AG08395 (cell line): ENCODE results near the gene GRM4.

Experiments used
- DNase-seq: peaks from one replicate; pipeline ENCODE4 v3.0.0; 2012; ENCODE audit warnings: mixed read lengths, low spot score

The GRM4 gene

GRCh38 chr6:34106900-34107299, 39.0 kb downstream of the GRM4 start:
- DNase-seq, result no peak

DNA sequence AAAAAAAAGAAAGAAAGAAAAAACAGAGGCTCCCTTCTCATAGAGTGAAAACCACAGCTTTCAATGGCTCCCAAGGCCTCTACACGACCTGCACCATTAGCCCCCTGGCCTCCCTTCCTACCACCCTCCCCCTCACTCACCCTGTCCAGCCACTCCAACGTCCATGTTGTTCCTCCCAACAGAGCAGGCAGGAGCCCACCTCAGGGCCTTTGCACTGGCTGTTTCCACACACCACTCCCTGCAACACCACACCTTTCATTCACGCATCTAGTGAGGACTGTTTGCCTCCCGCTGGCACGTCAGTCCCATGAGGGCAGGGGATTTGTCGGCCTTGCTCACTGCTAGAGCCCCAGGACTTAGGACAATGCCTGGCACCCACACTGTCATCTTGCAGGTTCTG, 39.5 kb downstream of the GRM4 start:
- DNase-seq, result no peak

DNA sequence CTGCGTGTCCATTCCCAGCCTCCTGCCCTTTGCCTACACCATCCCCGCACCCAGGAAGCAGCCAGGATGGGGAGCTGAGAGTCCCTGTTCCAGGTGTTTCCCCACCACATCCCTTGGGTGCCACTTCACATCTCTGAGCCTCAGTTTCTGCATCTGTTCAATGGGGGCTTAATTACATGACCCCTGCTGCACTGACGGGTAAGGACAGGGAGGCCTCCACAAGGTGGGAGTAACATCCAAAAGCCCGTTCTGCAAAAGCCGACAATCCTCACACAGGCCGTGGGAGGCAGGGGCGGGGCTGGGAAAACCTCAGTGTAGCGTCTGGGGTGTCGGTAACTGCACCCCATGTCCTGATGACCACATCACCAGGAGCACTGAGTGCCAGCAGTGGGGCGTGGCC, 41.3 kb downstream of the GRM4 start:
- DNase-seq, result no peak

- no peak for DNase-seq
Measured at GRCh38 chr6:34104186-34104585, 41.7 kb downstream of the GRM4 start.

DNA sequence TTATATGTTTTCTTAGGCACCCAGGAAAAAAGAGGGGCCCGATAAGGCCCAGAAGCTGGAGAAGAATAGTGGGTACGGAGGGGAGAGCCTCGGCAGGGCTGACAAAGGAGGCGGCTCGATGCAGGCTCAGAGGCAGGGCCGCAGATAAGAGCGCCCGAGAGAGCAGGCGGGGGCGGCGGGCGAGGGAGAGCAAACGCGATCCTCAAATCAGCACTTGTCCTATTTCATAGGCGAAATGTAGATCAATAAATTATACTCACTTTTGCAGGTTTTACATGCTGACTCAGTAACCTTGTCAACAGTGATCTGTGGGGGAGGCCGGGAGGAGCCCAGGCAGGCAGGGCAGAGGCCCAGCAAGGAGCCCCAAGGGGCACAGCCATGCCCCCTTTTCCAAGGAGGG, 42.6 kb downstream of the GRM4 start:
- no peak for DNase-seq

DNA sequence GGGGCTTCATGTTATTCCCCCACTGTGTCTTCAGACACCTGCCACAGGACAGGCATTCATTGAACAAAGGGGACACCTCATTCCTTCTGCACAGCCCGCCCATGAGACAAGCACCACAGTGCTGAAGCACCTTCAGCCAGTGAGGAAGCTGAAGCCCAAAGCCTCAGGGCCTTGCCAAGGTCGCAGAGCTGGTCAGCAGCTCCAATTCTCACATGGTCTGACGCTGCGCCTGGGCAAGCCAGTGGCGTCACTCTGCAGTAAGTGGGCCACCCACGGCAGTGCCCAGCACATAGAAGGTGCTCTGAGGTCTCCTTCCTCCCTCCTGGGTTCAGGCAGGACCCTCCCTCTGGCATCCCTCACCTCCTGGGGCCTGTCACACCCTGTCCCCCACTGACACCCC, 43.2 kb downstream of the GRM4 start:
- no peak for DNase-seq

DNA sequence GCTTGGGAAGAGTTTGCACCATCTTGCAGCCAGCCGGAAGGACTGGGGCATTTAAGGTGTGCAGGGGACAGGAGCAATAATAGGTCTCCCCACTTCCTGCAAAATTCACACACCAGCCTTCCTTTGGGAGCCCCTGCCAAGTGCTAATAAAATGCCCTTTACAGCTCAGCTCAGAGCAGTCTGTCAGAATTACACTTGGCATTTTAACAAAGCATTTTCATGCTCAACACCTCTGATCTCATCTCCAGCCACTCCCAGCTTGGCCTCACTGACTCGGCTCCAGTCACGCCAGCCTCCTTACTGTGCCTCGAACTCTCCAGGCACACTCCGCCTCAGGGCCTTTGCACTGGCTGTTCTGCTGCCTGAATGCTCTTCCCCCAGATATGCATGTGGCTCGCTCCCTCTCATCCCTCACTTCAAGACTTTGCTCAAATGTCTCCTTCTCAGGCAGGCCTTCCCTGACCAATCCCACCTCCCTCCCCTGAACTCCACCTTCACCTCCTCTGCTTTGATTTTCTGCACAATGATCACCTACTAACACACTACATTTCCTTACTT, 43.7 kb downstream of the GRM4 start:
- DNase-seq, result no peak

DNA sequence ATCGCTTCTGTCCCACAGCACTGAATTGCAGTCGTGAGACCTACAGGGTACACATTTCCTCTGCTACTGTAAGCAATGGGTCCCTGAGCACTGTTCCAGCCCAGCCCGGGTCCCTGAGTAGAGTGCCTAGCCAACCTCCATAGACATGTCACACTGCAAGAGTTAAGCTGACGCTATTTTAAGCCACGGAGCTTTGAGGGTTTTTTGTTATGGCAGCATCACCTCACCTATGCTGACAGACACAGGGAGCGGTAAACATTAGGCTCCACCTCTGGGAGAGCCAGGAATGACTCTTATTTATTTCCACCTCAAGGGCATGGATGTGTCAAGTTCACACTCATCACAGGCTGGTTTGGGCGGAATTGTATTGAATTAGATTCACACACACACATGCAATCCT, 45.1 kb downstream of the GRM4 start:
- no peak for DNase-seq

GRCh38 chr6:34099878-34100277, 46.0 kb downstream of the GRM4 start:
- no peak for DNase-seq

DNA sequence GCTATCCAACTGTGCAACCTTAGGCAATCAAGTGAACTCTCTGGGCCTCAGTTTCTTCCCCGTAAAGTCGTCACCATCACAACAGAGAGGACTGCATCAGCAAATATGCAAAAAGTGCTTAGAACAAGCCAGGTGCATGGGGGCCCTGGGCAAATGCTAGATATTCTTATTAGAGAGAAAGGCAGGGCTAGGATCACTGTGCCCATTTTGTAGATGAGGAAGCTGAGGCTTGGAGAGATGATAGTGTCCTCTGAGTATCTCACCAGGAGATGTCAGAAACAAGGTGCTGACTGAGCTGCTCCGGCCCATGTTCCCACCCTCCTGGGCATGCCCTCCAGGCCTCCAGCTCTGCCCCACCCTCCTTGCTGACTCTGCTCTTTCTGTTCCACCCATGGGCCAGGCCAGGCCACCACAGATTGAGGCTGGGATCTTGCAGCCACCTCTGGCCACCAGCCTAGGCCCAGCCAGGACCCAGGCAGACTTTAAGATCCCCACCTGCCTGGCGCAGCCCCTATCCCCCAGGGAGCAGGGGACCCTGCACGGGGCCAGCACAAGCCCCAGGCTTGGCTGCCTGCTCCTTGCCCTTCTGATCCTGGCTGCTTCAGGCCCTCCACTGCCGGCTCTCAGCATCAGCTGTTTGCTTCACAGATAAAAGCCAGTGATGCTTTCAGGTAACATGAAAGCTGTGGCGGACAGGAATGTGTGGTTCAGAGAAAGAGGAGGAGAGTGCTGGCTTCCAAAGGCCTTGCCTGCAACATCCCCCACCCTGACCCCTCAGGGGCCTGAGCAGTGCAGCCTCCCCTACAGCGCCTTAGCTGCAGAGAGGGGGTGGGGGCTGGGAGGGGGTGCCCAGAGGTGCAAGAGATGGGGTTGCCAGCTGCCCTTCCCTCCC, 47.6 kb downstream of the GRM4 start:
- DNase-seq, result no peak

DNA sequence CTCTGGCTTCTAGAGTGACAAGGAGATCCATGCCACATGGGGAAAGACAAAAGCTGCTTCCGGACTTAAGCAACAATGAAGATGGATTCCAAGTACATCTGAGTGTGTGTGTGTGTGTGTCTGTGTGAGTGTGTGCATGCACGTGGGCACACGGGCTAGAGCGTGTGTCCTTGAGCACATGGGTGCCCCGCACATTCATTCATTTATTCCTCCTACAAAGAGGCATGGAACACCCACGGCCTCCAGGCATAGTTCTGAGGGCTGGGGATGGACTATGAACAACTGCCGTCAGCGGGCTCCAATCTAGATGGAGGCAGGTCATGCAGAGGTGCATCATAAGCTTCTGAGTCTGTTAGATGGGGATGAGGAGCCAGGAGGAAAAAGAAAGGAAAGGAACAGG, 49.1 kb downstream of the GRM4 start:
- DNase-seq, result no peak

DNA sequence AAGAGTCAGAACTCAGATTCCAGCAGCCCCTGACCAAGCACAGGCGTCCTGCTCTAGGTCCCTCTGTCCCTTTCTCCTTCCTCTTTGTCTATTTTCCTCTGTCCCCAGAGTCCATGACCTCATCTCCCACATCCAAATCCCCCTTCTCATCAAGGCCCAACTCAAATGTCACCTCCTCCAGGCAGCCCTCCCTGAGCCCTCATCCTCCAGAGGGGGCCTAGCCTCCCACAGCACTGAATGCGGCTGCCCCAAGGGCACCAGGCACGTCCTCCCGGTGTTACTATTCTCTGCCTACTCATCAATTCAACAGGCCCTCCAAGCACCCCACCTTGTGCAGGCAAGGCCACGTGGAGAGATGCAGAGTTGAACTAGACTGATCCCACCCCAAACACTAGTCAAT, 49.7 kb downstream of the GRM4 start:
- no peak for DNase-seq

DNA sequence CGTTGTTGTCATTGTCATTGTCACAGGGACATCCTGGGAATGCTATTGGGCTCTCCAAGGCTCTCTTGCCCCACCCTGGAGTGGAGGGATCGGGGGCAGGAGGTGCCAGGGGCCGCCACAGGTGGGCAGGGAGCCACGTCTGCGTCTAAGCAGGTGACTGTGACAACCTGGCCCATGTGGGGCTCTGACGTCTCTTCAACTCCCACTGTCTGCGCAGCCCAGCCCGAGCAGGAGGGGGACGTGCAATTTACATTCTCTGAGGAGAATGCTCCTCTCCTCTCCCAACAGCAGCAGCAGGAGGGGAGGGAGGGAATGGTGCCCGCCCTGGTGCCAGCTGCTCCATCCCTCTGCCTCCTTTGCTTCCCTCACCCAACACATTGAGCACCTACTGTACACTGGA, 50.1 kb downstream of the GRM4 start:
- no peak for DNase-seq

DNA sequence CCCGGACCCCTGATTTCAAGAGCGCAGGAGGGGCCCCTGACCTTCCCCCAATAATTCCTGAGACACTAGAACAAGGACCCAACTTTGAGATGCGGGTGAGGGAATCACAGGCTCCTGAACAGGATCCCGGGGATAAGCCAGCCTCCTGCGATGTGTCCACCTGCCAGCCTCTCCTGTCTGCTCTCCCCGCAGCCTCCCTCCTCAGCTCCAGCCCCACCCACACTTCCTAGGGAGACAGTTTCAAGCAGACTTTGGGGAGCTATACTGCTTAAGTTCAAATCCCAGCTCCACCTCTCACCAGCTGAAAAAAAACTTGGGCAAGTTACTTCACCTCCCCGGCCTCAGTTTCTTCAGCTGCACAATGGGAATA, 50.8 kb downstream of the GRM4 start:
- DNase-seq, result no peak

DNA sequence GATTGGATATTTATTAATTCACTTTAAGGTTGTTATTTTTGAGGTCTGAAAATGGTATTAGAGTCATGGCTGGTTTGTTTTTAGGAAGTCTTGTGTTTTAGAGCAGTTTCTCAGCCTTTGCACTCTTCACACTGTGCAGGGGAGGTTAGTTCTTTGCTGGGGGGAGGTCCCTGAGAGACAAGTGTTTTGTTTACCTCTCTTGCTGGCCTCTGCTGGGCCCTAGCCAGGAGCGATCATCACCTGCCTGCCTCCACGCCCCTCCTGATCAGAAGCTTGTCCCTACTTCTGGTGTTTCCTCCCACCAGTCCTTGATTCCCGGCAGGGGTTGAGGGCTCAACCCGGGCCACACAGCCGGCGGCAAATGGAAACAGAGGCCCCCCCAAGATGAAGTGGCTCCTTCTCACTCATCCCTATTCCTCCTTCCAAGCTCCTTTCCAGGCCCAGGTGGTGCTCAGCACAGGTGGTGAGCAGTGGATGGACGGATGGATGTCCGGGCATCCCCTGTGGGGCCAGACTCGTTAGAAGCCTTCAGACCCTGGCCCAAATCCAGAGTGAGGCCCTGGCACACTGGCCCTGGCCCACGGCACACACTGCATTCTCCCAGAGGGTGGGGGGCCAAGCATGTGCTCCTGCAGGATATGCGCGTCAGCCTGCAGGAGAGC, 51.3 kb downstream of the GRM4 start:
- no peak for DNase-seq

DNA sequence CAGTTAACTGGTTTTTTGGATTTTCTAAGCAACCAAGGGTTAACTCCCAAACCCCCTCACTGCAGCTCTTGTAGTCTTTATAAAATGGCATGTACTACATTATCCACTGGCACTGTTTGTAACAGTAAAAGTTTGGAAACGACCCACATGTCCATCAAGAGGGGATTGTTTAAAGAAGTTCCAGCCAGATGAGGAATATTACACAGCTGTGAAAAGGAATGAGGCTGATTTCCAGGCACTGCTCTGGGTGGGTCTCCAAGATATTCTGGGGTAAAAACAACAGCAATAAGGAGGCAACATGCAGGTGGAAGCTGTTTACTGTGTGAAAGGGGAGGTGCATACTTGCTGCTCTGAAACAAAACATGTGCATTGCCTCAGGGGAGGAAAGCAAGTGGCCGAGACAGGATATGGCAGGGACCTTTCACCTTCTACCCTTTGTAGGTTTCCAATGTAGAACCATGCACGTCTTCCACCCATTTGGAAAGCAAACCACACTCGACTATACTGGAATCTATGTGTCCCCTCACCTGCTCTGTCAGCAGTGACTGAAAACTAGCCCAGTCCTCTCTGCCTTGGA, 51.9 kb downstream of the GRM4 start:
- DNase-seq, result no peak

- DNase-seq, result no peak
Measured at GRCh38 chr6:34093206-34093605, 52.7 kb downstream of the GRM4 start.

DNA sequence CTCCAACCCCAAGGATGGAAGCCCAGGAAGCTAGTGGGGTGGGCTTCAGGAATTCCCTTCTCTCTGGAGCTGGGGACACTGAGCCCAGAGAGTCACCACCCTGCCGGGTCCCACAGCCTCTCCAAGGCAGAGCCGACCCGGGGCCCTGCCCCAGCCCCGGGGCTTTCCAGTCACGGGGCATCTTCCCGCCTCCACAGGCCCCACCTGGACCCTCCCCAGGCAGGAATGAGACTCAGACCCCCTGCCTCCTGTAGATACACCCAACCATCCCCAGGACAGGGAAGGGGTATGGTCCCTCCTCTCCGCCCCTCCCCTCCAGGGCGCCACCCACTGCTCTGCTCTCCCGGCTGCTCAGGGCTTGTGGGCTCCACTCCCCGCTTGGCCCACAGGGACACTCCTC, 53.3 kb downstream of the GRM4 start:
- no peak for DNase-seq

DNA sequence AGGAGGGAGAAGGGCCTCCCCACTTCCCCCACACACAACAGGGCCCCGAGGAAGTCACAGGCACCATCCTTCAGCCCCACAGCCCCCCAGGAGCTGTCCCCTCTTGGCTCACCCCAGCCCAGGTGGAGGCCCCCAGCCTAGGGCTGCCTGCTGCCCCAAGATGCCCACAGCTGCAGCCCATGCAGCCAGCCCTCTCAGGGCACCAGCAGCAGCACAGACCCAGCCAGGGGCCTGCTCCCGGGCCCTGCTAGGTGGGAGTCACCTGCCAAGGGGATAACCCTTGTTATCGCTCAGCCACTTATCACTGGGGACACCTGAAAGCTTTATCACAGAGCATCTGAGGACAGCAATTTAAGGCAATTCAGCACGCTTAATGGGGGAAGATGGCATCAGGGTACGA, 55.0 kb downstream of the GRM4 start:
- no peak for DNase-seq

- no peak for DNase-seq
Measured at GRCh38 chr6:34090529-34090928, 55.4 kb downstream of the GRM4 start.

DNA sequence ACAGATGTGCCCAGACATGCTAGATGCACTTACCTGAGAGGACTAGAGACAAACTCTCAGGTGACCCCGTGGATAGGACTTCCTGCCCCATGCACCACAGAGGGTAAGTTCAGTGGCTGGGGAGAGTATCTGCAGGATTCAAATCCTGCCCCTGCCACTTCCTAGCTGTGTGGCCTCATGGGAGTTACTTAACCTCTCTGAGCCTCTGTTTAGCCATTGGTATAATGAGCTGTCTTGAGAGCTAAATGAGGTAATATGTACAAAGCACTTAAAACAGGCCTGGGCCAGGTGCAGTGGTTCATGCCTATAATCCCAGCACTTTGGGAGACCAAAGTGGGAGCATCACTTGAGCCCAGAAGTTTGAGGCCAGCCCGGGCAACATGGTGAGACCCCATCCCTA, 59.3 kb downstream of the GRM4 start:
- no peak for DNase-seq

DNA sequence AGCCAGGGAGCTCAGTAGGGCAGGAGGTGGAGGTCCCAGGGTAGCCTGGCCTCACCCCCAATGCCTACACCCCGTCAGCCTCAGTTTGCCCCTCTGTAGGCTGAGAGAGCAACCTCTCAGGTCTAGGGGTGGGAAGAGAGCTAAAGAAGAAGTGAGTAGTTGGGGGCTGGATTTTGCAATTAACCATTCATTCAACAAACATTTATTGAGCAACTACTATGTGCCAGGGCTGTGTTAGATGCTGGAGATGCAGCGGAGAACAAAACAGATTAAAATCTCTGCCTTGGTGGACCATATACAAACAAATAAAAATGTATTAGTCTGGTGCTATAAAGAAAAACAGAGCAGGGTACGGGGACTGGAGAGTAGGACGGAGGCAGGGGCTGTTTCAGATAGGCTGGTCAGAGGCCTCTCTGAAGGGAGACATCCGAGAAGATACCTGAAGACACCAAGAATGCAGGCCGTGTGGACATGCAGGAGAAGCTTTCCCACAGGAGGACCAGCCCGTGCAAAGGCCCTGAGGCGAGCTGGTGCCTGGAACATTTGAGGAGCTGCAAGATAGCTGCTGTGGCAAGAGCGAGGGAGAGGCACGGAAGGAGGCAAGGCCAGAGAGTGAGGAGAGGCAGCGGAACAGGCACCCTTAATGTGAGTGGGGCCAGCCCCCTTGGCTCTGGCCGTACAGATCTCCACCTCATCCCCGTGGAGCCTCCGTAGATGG, 60.3 kb downstream of the GRM4 start:
- no peak for DNase-seq
